Measurements from ENCODE around the gene NAT10.
"Not testable (repeated sequence)": the region's sequence is repeated elsewhere in the genome, so short reads cannot be mapped to it uniquely, and the experiment has no call there.

NAT10 gene

DNA sequence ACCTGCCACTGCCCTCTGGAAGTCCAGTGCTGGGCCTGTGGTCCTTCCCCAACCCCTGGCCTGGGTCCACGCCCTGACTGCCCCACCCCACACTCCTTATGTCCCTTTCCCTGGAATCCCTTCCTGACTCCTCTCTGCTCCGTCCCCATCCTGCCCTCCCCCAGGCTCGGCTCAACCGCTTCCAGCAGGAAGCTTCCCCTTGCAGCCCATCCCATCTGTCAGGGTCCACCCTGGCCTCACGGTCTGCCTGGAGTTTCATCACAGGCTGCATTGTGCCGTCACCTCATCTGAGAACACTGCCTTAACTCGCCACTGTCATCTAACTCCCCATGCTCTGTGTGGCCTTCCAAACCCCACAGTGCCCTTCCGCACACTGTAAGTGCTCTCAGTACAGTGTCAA is 64.3 kb downstream of the NAT10 start:
- DNase-seq = no peak

DNA sequence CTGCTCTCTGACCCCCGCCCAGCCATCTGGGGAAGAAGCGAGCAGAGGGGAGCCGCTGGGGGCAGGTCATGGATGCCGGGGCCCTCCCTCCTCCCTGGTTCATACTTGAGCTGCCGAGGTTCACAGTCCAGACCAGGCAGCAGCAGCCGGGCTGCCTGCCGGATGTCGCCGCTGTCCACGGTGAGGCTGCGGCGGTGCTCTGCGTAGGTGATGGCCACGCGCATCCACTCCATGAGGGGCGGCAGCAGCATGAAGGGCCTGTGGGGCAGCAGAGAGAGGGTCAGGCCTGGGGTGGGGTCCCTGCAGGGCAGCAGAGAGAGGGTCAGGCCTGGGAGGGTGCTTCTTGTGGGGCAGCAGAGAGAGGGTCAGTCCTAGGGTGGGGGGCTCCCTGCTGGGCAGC is 67.6 kb downstream of the NAT10 start:
- DNase-seq = no peak

DNA sequence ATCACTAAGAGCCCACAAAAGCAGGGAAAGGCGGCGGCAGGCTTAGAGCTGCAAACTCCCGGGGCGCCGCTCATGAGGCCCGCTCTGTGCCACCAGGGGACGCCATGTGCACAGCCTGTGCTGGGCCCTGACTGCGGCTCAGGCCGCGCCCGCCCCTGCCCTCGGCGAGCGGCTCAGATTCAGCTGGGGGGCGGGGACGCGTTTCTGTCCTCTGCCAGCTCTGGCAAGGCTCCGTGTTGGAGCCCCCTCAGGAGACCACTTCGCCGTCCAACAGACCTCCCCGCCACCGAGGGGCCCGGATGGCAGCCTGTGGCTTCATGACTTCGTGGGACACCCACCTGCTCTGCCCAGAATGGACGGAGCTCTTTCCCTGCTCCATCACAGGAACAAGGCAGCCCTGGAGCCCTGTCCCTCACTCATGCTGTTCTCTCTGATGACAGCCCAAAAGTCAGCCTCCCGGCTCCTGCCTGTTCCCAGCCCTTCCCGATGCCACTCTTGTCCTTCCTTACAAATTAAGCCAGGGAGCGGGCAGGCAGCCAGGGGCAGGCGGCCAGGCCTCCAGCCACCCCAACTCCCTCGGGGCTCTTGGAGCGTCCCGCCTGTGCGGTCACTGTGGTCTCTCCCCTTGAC is 69.1 kb downstream of the NAT10 start:
- peak; percentile 70 for DNase-seq

DNA sequence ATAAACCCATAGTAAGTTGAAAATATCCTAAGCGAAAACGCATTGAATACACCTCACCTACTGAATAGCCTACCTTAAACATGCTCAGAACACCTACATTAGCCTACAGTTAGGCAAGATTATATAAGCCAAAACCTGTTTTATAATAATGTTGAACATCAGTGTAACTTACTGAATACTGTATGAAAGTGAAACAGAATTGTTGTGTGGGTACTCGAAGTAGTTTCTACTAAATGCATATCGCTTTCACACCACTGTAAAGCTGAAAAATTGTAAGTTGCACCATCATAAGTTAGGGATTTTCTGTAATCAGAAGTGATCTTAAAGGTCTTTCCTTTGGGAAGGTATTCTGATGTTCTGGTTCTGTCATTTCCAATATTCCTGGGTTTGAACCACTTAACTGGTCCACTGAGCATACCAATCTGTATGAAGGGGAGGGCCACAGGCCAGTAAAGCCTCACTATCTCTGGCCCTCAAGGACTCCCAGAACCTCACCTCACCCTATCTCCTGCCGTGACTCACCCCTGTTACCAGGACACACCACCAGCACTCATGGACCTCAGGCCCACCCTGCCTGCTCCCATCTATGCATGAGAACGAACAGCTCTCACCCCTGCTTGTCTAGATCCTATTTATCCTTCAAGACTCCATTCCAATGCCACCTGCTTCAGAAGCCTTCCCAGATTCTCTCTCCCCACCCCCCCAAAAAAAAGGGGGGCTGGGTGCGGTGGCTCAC is 70.0 kb downstream of the NAT10 start:
- DNase-seq = no peak

DNA sequence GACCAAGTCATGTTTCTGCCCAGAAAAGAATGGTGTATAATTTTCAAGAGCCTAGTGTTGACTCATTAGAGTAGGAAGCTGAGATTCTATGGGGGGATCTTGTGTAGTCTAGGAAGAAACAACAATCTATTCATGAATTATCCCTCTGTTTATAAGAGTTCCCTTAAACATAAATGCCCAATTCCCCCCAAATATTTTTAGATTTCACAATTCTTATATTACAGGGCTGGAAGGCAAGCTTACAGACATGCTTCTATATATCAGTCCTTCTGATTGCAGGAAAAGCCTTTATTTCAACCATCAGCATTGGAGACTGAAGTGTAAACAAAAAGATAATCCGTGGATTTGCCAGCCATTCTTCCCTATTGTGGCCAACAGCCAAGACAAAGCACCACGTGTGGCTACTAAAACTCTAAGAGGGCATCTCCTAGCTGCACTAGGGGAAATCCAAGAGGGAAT is 71.4 kb downstream of the NAT10 start:
- DNase-seq = no peak

DNA sequence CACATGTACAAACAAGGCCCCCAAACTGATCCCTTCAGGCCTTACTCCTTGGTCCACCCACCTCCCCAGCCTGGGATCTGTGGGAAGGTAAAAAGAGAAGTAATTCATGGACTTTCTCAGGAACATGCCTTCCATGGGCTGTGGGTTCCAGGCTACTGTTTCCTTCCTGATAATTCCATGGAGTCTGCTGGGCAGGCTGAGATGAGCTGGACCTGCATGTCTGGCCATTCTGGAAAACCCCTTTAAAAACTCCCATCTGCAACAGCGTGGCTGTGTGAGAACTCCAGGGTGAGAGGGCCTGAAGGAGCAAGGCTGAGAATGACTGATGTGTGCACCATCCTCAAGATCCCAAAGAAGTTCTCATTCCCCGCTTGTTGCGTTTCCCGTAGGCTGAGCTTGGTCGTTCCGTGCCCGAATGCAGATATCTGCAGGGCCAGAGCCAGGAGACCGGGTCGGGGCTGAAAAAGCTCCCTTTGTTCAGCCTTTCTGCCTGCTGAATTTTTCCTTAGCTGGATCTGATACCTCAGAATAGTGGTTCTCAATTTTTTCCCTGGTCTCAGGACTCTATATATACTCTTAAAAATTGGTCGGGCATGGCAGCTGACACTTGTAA is 72.9 kb downstream of the NAT10 start:
- no peak for DNase-seq

DNA sequence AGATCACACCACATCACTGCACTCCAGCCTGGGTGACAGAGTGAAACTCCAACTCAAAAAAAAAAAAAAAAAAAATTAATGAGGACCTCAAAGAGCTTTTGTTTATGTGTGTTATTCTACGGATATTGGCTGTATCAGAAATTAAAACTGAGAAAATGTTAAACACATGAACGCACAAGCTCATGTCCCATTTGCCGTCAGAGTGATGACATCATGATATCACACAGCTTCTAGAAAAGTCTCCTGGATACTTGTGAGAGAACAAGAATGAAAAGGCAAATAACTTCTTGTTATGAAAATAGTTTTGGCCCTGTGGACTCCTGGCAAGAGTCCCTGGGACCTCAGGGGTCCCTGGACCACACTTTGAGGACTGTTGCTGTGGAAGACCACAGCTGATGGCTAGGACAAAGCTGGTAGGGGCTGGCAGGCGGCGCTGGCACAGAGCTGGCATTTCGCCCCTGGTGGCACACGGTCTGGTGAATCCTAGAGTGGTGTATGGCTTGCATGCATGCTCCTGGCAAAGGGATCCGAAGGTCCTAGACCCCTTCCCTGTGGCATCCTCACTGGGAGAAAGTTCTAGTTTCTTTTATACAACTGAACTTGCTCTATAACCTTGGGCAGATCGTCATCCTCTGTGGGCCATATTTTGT is 73.7 kb downstream of the NAT10 start:
- DNase-seq = peak; percentile 73

DNA sequence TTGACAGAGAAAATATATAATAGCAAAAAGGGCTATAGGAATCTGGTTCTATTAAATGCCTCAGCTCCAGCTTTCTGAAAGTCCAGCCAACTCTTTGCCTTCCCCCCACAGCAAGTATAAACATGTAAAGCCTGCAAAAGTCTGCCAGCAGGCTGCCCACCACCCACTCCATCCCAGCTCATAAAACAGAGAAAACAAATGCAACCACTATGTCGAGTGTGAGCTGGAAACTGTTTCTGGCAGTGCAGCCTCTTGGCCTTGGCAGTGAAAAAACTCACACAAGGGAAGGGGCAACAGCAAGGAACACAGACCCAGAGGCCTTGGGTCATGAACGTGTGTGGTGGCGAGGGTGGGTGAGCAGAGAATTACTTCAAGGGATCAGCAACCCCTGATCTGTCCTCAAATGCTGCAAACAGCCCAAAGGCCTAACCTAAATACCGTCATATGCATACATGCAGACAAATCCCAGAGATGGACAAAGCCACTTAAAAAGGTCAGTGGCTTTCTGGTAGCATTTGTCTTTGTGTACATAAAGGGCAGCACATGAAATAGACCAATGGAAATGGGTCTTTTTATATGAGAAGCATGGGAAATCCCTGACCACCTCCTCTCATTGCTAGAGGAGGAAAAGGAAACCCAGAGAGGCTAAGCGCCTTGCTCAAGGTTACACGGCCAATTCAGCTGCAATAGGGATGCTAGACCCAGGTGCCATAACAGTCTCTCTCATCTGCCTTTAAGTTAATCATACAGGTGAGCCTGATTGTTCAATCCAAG is 74.8 kb downstream of the NAT10 start:
- DNase-seq = peak; percentile 83

DNA sequence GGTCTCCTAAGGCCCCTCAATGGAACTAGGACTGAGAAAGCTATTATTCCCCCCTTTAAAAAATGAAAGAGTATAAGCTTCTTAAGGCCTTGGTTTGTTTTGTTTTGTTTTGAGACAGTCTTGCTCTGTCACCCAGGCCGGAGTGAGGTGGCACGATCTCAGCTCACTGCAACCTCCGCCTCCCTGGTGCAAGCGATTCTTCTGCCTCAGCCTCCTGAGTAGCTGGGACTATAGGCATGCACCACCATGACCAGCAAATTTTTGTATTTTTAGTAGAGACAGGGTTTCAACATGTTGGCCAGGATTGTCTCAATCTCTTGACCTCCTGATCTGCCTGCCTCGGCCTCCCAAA is 75.4 kb downstream of the NAT10 start:
- DNase-seq = not testable (repeated sequence)

DNA sequence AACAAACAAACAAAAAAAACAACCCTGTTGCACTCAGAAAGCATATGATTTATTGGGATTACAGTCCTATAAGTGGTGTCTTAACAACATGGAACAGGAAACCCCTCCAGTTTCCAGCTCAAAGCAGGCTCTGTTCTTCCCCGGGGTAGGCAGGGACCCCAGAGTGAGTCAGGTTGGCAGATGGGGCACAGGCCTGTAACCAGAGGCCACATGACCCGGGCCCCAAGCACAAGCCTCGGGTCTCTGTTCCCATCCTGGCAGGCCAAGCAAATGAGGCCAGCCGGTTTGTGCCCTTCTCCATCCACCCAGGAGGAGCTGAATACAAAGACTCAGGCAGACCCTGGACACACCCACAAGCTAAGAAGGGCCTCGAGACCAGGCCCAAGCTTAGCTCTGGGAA is 75.8 kb downstream of the NAT10 start:
- no peak for DNase-seq

DNA sequence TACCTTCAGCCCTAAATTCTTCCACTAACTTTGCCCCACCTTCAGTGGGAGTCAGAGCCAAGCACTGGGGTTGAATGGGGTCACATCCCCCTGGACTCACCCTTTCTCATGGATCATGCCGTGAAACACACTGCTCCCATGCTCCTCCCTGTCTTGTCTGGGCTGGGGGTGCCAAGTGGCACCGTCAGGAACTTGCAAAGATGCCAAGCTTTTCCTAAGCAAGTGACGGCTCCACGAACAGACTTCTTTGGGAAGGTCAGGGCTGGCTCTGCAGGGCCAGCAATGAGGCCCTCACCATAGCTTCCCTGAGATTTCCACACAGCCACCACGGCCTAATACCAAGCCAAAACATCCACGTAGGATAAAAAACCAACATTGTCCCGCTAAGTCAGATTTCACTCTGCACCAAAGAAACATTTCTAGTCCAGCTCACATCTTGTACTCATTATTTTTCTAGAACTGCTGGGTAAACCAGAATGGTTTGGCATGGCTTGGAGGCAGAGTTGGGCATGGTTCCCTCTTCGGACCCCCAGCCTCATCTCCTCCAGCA is 76.5 kb downstream of the NAT10 start:
- no peak for DNase-seq

DNA sequence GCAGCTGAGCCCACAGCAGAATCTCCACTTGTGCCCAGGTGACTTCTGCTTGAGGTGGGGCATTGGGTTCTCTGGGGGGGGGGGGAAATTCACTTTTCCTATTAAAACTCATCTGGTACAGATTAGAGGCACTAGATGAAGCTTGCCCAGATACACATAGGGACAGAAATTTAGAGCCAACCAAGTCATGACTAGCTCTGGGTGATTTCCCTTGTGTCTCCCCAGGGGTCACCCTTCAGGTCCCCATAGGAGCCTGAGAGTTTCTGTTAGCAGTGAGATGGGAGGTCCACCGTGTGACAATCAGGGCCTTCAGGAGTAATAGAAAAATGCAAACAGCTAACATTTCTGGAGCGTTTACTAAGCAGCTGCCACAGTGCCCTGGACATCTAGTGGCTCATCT is 77.0 kb downstream of the NAT10 start:
- DNase-seq = no peak

DNA sequence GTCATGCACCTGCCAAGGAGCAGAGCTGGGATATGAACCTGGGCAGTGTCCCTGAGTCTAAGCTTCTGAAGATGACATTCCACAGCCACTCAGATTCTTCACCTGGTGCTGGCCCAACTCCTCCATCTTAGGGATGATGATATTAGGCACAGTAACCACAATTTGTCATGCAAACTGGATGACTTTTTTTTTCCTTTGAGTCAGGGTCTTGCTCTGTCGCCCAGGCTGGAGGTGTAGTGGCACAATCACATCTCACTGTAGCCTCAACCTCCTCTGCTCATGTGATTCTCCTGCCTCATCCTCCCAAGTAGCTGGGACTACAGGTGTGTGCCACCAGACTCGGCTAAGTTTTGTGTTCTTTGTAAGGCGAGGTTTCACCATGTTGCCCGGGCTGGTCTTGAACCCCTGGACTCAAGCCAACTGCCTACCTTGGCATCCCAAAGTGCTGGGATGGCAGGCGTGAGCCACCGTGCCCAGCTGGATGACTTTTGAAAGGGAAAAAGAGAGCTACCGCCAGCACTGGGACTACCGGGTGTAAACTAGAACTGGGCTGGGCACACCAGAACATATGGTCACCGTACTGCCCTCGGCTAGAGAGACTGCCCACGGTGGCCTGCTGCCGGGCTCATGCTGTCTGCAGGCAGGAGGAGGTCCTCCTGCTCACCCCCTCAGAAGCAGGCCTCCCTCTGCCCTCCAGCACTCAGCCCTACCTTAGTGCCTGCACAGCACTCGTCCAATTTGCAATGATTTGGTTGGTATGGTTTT is 77.7 kb downstream of the NAT10 start:
- no peak for DNase-seq

DNA sequence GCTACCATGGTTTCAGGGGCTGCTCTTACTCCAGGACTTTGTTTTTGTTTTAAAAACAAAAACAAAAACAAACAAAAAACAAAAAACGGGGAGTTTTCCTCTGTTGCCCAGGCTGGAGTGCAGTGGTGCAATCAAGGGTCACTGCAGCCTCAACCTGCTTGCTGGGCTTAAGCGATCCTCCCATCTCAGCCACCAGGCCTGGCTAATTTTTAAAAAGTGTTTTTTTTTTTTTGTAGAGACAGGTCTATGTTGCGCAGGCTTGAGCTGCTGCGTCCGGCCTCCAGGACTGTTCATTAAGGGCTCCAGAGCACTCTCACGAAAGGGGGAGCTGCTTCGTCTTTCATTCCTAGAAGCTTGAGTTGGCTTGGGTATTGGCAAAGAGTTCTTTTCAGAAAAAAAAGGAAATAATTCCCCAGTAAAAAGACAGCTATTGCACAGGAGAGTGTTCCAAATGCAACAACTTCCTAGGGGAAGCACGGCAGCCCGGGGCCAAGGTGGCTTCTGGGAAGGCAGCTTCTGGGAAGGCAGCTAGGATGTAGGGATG is 78.5 kb downstream of the NAT10 start:
- DNase-seq = no peak

DNA sequence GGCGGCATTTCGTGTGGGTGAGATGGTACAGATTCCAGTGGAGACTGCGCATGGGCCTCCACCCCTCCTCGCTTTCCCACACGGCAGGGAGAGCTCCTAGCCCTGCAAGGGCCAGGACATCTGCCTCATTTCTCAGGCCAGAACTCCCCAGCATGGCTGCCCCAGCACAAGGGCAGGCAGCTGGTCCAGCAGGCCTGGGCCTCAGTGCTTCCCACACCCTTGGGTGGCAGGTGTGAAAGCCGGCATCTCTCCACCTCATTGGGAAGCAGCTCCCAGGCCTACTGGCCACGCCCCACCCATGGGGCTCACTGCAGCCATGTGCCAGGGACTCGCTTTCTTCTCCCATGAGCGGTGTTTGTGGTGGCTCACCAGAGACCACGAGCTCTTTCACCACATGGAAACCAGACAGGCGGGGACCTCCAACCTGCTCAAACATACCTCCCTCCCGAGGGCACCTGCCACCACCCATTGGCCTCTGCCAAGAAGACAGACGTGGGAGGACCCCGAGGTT is 79.1 kb downstream of the NAT10 start:
- no peak for DNase-seq

DNA sequence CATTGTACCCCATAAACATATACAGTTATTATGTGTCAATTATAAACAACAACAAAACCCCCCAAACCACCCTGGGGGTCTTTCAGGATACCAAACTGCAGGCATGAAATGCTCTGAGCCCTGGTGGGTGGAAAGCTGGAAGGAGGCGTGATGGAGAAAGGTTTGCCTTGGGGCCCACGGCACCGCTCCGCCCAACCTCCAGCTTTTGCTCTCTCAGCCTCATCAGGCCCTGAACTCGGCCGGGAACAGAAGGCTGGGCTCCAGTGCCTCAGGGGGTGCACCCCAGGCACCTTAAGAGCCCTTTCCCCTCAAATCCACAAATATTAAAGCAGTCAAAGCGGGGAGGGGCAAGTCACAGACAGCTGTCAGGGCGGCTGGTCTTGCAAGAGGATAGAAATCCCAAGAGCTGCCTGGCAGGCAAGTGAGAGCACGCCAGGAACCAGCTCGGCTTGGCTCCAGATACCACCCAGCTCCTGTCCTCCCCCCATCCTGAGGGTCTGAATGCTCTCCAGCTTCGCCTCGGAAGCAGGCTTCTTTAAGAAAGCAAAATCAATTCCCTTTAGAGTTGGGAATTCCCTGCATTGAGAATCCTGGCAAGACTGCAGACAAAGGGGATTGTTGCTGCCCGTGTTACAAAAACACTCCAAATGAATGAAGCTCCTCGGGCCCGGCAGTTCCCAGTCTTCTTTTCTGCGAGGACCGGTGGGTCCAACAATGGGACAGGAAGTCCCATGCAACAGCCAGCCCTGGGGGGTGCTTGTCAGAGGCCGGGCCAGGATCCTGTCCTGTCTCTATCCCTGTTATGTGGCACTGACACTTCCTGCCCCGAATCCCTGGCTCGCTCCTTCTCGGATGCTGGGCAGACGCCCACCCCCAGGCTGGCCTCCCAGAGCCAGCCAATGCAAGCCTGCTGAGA is 80.8 kb downstream of the NAT10 start:
- peak; percentile 83 for DNase-seq

DNA sequence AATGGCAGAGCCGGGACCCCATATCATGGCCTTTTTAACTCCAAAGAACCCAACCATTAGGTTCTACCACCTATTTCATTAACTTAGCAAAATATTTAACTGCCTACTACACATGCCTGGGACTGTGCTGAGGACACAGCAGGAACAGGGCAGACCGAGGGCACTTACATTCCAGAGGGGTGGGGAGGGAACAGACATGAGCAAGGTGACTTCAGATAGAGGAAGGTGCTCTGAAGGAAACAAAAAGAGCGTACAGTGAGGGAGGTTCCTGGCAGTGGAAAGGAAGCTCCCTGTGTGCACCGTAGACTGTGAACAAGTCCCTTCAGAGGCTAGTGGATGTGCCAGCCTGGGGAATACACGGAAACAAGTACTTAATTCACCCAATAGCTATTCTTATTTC is 82.8 kb downstream of the NAT10 start:
- peak; percentile 28 for DNase-seq

DNA sequence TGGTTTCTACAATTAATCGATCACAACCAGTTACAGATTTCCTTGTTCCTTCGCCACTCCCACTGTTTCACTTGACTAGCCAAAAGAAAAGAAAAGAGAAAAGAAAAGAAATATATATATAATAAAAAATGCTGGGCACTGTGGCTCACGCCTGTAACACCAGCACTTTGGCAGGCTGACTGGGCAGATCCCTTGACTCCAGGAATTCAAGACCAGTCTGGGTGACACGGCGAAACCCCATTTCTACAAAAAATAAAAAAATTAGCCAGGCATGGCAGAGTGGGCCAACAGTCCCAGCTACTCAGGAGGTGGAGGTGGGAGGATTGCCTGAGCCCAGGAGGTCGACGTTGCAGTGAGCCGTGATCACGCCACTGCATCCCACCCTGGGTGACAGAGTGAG is 83.8 kb downstream of the NAT10 start:
- no peak for DNase-seq

DNA sequence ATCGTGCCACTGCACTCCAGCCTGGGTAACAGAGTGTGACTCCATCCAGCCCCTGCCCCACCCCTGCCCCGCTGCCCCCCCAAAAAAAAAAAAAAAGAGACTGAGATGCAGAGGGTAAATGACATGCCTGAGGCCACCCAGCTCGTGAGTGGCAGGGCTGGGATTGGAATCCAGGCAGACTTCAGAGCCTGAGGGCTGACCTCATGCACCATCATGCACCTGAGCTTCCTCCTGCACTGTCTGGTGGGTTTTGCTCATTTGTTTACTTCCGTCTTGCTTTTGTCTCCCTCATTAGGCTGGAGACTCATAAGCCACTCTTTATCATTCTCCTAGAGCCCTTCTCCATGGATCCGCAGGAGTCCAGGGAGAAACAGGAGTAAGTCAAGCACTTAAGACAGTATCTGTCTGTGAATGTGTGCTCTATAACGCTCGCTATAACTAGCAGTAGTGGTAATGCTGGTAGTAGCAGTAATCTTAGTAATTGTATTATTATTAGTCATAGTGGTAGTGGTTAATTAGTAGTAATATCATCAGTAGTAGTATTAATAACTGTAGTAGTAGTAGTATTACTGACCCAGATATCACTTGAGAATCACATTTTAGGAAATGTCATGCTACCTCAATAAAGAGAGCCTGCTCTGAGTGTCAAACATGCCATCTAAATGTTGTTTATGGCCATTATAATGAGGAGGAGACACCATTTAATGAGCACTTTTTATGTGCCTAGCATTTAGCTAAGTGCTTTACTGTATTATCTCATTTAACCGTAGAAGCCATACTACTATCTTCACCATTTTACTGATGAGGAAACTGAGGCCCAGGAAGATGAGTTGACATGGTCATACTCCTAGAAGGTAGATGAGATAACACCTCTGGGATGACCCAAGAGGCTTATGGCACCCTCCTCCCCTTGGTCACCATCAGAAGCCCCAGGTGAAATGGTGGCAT is 85.0 kb downstream of the NAT10 start:
- DNase-seq = no peak

Measured in DMS79 treated with DMSO at 0.1 percent for 48 hours (cell line).